Measurements from ENCODE around the gene COL6A3.

COL6A3 gene

GRCh38 chr2:237391140-237391539 lies 22.8 kb downstream of the COL6A3 start:
- no peak overlapping the region for H3K4me3 ChIP-seq (ENCODE audit: low read length, poor library complexity, severe bottlenecking)
- no peaks in the 10 kb centered on the region for H4K20me1 ChIP-seq (ENCODE audit: insufficient read depth, low read length, poor library complexity, severe bottlenecking)
- no peak overlapping the region for H3K9ac ChIP-seq (ENCODE audit: low read depth, low read length, poor library complexity, severe bottlenecking)
- no peaks in the 10 kb centered on the region for H3K79me2 ChIP-seq (ENCODE audit: insufficient read depth, low read length)
- no peaks in the 10 kb centered on the region for H3K36me3 ChIP-seq (ENCODE audit: insufficient read depth, low read length)
- no peaks in the 10 kb centered on the region for H3K9me2 ChIP-seq (replicated peaks; ENCODE audit: low read depth, low read length)
- H3K9me3 ChIP-seq (ENCODE audit: insufficient read depth, low read depth, low read length), result no peaks in the 10 kb centered on the region
- no peaks in the 10 kb centered on the region for H3K27me3 ChIP-seq (ENCODE audit: insufficient read depth, low read length, poor library complexity, severe bottlenecking)
- H3F3A ChIP-seq (ENCODE audit: low read depth), result no peaks in the 10 kb centered on the region
- no peak for TF ChIP-seq EZH2phosphoT487 (IDR thresholded peaks at IDR 0.05; ENCODE audit: borderline replicate concordance)
- no peak for TF ChIP-seq CTCF (conservative IDR thresholded peaks at IDR 0.05; ENCODE audit: low read length)
- H2AFZ ChIP-seq (ENCODE audit: low read length), result no peak overlapping the region
- H3K4me2 ChIP-seq (ENCODE audit: low read depth, low read length, poor library complexity, severe bottlenecking), result no peak overlapping the region
- H3K4me1 ChIP-seq (ENCODE audit: insufficient read depth, low read length, poor library complexity, severe bottlenecking), result no peaks in the 10 kb centered on the region

GRCh38 chr2:237390235-237390634 lies 23.7 kb downstream of the COL6A3 start:
- Histone ChIP-seq H4K20me1 (ENCODE audit: insufficient read depth, low read length, poor library complexity, severe bottlenecking) (no peaks in the 10 kb centered on the region), H3K4me1 (ENCODE audit: insufficient read depth, low read length, poor library complexity, severe bottlenecking) (no peaks in the 10 kb centered on the region), H2AFZ (ENCODE audit: low read length) (no peak overlapping the region), H3K9ac (ENCODE audit: low read depth, low read length, poor library complexity, severe bottlenecking) (no peak overlapping the region), H3K27me3 (ENCODE audit: insufficient read depth, low read length, poor library complexity, severe bottlenecking) (no peaks in the 10 kb centered on the region), H3K9me2 (replicated peaks; ENCODE audit: low read depth, low read length) (no peaks in the 10 kb centered on the region), H3K9me3 (ENCODE audit: insufficient read depth, low read depth, low read length) (no peaks in the 10 kb centered on the region), H3F3A (ENCODE audit: low read depth) (no peaks in the 10 kb centered on the region), H3K36me3 (ENCODE audit: insufficient read depth, low read length) (no peaks in the 10 kb centered on the region), H3K4me3 (ENCODE audit: low read length, poor library complexity, severe bottlenecking) (no peak overlapping the region), H3K79me2 (ENCODE audit: insufficient read depth, low read length) (no peaks in the 10 kb centered on the region), H3K4me2 (ENCODE audit: low read depth, low read length, poor library complexity, severe bottlenecking) (no peak overlapping the region)
- TF ChIP-seq CTCF (conservative IDR thresholded peaks at IDR 0.05; ENCODE audit: low read length) (no peak), EZH2phosphoT487 (IDR thresholded peaks at IDR 0.05; ENCODE audit: borderline replicate concordance) (no peak)

- Histone ChIP-seq H3F3A (ENCODE audit: low read depth) (no peaks in the 10 kb centered on the region), H3K4me3 (ENCODE audit: low read length, poor library complexity, severe bottlenecking) (no peak overlapping the region), H3K36me3 (ENCODE audit: insufficient read depth, low read length) (no peaks in the 10 kb centered on the region), H3K27me3 (ENCODE audit: insufficient read depth, low read length, poor library complexity, severe bottlenecking) (no peaks in the 10 kb centered on the region), H3K9me3 (ENCODE audit: insufficient read depth, low read depth, low read length) (no peaks in the 10 kb centered on the region), H3K4me2 (ENCODE audit: low read depth, low read length, poor library complexity, severe bottlenecking) (no peak overlapping the region), H3K9me2 (replicated peaks; ENCODE audit: low read depth, low read length) (no peaks in the 10 kb centered on the region), H2AFZ (ENCODE audit: low read length) (no peak overlapping the region), H3K9ac (ENCODE audit: low read depth, low read length, poor library complexity, severe bottlenecking) (no peak overlapping the region), H3K79me2 (ENCODE audit: insufficient read depth, low read length) (no peaks in the 10 kb centered on the region), H4K20me1 (ENCODE audit: insufficient read depth, low read length, poor library complexity, severe bottlenecking) (no peaks in the 10 kb centered on the region), H3K4me1 (ENCODE audit: insufficient read depth, low read length, poor library complexity, severe bottlenecking) (no peaks in the 10 kb centered on the region)
- TF ChIP-seq EZH2phosphoT487 (IDR thresholded peaks at IDR 0.05; ENCODE audit: borderline replicate concordance), result no peak
Observed at GRCh38 chr2:237389831-237390230, 24.1 kb downstream of the COL6A3 start.

- H3K9me3 ChIP-seq (ENCODE audit: insufficient read depth, low read depth, low read length), result no peaks in the 10 kb centered on the region
- no peaks in the 10 kb centered on the region for H3K36me3 ChIP-seq (ENCODE audit: insufficient read depth, low read length)
- H3K9me2 ChIP-seq (replicated peaks; ENCODE audit: low read depth, low read length), result no peaks in the 10 kb centered on the region
- no peak overlapping the region for H3K4me2 ChIP-seq (ENCODE audit: low read depth, low read length, poor library complexity, severe bottlenecking)
- no peaks in the 10 kb centered on the region for H4K20me1 ChIP-seq (ENCODE audit: insufficient read depth, low read length, poor library complexity, severe bottlenecking)
- no peaks in the 10 kb centered on the region for H3K4me1 ChIP-seq (ENCODE audit: insufficient read depth, low read length, poor library complexity, severe bottlenecking)
- H3K27me3 ChIP-seq (ENCODE audit: insufficient read depth, low read length, poor library complexity, severe bottlenecking), result no peaks in the 10 kb centered on the region
- H2AFZ ChIP-seq (ENCODE audit: low read length), result no peak overlapping the region
- no peaks in the 10 kb centered on the region for H3K79me2 ChIP-seq (ENCODE audit: insufficient read depth, low read length)
- H3K4me3 ChIP-seq (ENCODE audit: low read length, poor library complexity, severe bottlenecking), result no peak overlapping the region
- no peaks in the 10 kb centered on the region for H3F3A ChIP-seq (ENCODE audit: low read depth)
- no peak overlapping the region for H3K9ac ChIP-seq (ENCODE audit: low read depth, low read length, poor library complexity, severe bottlenecking)
- TF ChIP-seq EZH2phosphoT487 (IDR thresholded peaks at IDR 0.05; ENCODE audit: borderline replicate concordance) (no peak), CTCF (conservative IDR thresholded peaks at IDR 0.05; ENCODE audit: low read length) (no peak)
Observed at GRCh38 chr2:237388036-237388435, 25.9 kb downstream of the COL6A3 start.

All from Loucy (cell line).